Measurements from ENCODE around the gene ZNF331. TPM values are rescaled to one million over a fixed set of nuclear protein-coding genes. Genes with fewer than 3 reads are reported as not detected.

ZNF331 gene
- polyA plus RNA-seq = 10.6 and 14.7 TPM in 2 replicates

DNA sequence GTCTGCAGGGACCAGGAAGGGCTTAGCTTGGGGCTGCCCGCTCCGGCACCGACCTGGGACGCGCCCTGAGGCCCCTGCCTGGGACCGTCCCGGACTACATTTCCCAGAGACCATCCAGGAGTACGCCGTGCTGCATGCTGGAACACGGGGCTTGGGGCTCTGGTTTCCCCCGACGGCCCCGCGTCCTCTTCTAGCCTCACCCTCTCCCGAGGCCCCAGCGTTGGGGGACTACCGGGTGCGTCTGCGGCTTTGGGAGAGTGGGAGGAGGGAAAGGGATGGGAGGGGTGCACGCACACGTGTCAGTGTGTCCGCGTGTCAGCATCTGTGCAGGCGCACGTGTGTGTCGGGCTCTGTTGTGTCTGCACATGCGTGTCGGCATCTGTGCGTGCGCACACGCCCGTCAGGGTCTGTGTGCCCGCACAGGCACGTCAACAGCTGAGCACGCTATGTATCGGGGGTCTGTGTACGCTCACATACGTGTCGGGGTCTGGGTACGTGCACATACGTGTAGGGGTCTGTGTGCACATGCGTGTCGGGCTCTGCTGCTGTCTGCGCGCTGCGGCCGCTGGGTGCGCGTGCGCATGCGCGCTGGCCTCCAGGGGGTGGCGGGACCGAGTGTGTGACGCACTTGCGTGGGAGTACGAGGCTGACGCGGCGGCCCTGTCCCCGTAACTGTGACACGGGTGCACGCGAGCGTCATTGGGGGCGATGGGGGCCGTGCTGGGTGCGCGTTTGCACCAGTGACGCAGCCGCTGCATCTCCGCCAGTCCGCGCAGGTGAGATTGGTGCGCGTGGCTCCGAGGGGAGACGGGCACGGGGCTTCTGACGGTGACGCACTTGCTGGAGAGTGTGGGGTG lies at the start of gene ZNF331:
Gene ZNF331, plus strand, starts transcription at position 625 of the 857 bp plus-strand sequence. CDS start 31,232 bp downstream, outside the sequence.

Other genes starting within 250 kb of the ZNF331 start
- 1.9 and 3.6 TPM in 2 replicates for gene ZNF845, start 204.4 kb upstream of the ZNF331 start, polyA plus RNA-seq
- gene ZNF525, start 172.4 kb upstream of the ZNF331 start, polyA plus RNA-seq = 8.0 and 15.0 TPM in 2 replicates
- 3.7 and 4.8 TPM in 2 replicates for gene ZNF765, start 143.0 kb upstream of the ZNF331 start, polyA plus RNA-seq
- 4.9 and 6.5 TPM in 2 replicates for gene ZNF761, start 106.2 kb upstream of the ZNF331 start, polyA plus RNA-seq
- 1.2 and 6.8 TPM in 2 replicates for gene ZNF813, start 70.4 kb upstream of the ZNF331 start, polyA plus RNA-seq
- not detected in 2 replicates for gene DPRX, start 93.9 kb downstream of the ZNF331 start, polyA plus RNA-seq